GM21526 (cell line): ENCODE measurements around the gene PGF.

Source experiments
- ATAC-seq: cut with Tn5 transposase; IDR thresholded peaks from one replicate; pipeline ENCODE4 v1.9.1; 2021; ENCODE audit warnings: moderate library complexity; ENCODE audit not compliant: unreplicated experiment, low FRiP score

The PGF gene

DNA sequence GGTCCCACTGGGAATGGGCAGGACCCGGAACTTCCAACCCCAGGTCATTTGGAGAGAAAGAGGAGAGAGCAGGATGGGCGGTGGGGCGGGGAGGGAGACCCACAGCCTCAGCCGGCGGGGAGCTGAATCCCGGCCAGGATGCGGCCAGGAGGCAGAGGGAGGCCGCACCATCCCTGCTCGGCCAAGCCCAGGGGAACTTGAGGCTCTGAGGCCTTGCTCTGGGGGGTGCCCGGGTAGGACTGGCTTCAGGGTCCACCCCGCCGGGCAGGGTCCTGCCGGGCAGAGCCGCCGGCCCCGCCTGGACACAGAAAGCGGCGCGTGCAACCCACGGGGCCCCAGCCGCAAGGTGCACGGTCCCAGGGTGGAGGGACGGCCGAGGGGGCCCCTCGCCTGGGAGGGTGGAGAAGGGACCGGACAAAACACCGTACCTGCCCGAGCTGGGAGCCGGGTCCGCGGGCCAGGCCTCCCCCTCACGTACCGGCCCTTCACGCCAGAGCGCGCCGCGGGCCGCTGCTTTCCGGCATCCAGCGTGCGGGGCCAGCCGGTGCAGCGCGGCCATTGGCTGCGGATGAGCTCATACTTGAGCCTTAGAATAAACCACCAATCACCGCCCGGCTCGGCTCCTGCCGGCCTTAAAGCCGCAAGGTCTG is 32.5 kb downstream of the PGF start, which contains the start of gene RPS6KL1:
Gene RPS6KL1, minus strand, starts transcription at position 509 of the 650 bp plus-strand sequence. CDS start 1,719 bp downstream, outside the sequence.
- ATAC-seq: peak; percentile 93

DNA sequence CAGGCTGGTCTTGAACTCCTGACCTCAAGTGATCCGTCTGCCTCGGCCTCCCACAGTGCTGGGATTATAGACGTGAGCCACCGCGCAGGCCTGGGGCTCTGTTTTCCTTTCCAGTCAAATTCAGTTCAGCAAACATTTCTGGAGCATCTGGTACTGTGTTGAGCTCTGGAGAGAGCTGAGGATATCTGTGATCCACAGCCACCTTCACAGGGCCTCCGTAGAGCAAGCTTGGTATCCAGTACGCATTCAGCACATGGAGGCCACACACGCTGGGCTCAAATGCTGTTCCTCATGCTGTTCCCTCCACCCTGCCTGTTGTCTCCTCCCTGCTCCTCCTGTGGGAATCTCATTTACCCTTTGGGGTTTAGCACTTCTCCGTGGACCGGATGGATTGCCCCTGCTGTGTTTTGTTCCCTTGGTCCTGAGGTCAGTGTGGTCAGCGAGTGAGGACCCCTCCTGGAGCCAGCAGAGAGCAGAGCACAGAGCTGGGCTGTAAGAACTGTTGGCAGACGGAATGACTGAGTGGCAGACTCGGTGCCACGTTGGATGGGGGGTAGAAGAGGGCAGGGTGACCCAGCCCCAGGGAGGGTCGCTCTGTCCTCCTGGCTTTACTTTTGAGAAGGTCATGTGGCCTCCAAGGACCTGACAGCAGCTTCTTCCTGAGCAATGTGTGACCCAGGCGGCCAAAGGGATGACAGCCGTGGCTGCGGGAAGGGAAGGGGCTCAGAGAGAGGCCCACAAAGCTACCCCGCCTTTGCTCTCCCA is 33.2 kb downstream of the PGF start:
- ATAC-seq: no peak

DNA sequence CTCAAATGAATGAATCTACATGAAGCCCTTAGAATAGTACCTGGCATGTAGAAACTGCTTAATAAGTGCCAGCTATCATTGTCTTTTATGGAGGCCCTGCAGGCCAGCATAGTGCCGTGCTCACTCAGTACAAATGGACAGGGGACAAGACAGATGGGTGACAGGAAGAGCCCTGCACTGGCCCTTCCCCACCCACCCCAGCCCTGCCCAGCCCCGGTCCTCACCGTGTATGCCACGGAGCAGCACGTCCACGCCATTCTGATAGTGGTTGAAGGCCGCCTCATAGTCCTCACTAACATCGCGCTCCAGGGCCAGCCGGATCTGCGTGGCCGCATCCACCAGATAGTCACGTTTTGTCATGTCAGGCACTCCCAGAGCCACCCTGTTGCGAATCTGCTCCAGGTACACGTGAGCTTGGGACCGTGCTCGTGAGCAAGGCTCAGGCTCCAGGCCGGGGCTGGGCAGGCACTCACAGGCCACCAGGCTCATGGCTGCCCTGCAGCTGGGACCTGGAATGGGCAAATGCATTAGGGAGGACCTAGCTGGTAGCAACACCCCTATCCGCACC is 34.3 kb downstream of the PGF start:
- no peak for ATAC-seq

- ATAC-seq: no peak
These were observed 35.1 kb downstream of the PGF start for GRCh38 chr14:74920281-74920680.

DNA sequence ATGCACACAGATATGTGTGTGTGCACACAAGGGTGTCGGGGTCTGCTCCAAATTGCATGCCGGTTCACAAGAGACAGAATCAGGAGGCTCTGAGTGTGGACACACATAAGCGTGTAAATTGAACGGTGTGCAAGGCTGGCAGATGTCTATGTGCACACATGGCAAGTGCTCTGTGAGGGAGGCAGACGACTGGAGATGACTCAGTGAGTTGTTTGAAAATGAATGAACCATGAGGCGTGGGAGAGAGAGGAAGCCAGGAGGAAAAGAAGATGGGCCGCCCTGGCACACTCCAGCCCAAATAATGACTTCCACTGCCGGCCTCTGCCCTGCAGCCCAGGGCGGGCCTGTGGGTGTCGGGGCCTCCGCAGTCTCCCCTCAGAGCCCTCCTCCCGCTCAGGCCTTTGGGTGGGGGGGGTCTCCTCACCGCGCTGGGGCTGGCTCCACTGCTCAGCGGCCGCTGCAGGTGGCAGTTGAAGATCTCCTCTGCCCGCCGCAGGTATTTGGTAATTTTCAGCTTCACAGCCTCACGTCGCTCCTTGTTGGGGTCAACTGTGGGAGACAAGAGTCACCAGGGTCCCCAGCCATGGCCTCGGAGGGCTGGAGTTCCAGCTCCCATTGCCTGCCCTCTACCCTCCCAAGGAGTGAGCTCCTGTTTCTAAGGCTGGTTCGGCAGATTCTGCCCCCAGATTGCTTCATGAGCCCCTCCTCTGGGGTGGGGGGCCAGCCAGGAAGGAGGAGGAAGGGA is 35.8 kb downstream of the PGF start:
- no peak for ATAC-seq

DNA sequence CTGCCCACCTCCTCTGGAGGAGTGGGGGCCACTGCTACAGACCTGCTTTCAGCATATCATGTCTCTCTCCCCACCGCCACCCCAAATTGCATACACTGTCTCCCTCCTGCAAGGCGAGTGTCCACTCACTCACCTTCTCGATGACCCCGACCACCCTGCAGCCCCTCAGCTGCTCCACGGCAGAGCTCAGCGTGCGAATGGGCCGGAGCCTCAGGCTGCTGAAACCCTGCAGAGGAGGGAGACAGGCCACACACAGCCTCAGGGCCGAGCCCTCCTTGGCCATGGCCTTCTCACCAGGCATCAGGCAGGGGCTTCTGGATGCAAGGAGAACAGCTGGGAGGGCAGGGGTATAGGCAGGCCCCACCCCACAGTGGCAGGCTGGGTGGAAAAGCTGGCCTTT is 37.0 kb downstream of the PGF start:
- ATAC-seq: no peak

GRCh38 chr14:74917646-74918081 is 37.7 kb downstream of the PGF start:
- no peak for ATAC-seq

GRCh38 chr14:74917178-74917543 is 38.2 kb downstream of the PGF start:
- no peak for ATAC-seq

GRCh38 chr14:74915826-74916225 is 39.6 kb downstream of the PGF start:
- ATAC-seq: no peak

DNA sequence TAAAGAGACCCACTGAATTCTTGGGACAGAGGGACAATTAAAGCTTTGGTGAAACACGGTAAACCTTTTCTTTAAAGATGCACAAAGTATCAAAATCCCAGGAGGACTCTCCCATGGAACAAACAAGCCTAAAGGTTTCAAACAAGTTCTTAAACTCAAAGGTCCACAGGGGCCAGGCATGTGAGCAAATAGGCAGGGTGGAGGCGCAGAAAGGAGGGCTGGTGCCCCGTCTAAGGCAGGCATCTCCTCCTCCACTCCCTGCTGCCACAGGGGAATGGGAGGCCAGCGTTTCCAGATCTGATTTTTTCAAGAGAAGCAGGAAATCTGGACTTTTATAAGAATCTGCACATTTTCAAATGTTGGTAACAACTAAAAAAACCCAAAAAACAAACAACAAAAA is 40.0 kb downstream of the PGF start:
- no peak for ATAC-seq

- no peak for ATAC-seq
These were observed 41.3 kb downstream of the PGF start for GRCh38 chr14:74913986-74914573.

DNA sequence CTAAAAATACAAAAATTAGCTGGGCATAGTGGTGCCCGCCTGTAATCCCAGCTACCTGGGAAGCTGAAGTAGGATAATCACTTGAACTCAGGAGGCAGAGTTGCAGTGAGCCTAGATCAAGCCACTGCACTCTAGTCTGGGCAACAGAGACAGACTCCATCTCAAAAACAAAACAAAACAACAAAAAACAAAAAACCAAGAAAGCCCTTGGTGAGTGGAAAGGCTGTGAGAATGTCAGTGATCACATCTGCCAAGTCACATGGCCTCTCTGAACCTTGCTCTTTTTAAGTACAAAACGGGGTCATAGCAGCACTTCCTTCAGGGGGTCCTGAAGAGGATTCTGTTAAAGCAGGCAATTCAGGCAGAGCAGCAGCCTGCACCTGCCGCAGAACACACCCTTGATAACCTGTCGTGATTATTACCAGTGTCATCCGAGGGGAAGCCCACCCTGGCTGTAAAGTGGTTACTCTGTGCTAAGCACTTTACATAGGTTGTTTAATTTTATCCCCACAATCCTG is 41.9 kb downstream of the PGF start:
- ATAC-seq: no peak

- no peak for ATAC-seq
These were observed 42.6 kb downstream of the PGF start for GRCh38 chr14:74912801-74913200.

DNA sequence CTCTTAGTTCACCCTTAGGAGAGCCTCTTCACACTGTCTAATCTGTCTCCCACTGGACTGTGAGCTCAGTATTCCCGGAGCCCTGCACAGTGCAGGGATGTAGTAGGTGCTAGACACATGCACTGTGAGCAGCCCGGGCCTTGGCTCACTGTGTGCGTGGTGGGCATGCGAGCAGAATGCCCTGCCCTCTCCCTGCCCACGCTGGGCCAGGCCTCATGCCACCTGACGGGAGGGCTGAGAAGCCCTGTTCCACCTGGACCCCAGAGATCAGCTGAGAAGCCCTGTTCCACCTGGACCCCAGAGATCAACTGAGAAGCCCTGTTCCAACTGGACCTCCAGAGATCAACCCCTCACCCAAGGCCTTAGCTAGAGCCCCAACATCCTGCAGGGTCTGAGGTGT is 43.3 kb downstream of the PGF start:
- no peak for ATAC-seq

DNA sequence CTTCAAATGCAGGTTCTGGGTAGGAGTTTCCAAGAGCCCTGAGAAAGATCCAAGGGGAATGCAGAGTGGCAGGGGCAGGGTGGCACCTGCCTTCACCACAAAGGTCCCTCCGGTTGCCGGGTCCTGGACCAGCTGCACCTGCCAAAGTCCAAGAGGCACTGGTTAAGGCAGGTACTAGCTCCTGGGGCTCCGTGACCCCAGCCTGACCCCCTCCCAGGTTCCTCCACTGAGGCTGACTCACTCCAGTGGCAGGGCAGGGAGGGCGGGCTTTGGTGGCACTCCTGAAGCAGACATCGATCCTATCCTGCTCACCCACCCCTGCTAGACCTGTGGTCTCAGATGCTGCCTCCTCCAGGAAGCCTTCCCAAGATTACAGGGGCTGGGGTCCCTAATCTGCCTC is 43.7 kb downstream of the PGF start:
- no peak for ATAC-seq

GRCh38 chr14:74911221-74911620 is 44.2 kb downstream of the PGF start:
- ATAC-seq: no peak

DNA sequence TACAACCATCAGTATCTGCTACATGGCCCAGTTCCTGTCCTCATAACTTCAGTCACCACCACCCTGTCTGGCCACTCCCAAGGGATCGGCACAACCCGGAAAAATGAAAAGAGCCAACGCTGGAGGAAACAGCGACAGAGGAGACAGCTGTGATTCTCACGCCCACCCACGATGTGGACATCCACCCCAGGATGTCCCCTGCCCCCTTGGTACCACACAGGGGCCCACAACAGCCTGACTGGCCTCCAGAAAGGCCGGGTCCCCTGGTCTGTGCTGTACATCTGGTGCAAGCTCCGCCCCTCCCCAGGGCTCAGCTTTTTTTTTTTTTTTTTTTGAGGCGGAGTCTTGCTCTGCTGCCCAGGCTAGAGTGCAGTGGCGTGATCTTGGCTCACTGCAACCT is 44.8 kb downstream of the PGF start:
- no peak for ATAC-seq

DNA sequence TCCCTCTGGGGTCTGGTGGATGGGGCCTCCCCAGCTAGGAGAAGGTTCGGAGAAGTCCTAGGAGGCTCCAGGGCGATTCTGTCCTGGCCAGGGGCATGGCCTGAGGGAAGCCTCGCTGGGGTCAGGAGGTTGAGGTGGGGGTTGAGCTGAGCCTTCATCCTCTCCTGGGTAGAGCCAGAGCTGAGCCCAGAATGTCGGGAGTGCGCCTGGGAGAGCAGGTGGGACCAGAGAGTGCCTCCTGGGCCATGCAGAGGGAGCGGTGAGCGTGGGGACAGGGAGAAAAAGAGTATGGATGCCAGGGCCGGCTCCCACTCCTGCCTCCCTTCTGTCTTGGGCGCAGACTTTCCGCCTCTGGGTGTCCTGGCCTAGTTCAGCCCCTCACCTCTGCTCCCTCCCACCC is 45.5 kb downstream of the PGF start:
- no peak for ATAC-seq

GRCh38 chr14:74909501-74909900 is 45.9 kb downstream of the PGF start:
- no peak for ATAC-seq

DNA sequence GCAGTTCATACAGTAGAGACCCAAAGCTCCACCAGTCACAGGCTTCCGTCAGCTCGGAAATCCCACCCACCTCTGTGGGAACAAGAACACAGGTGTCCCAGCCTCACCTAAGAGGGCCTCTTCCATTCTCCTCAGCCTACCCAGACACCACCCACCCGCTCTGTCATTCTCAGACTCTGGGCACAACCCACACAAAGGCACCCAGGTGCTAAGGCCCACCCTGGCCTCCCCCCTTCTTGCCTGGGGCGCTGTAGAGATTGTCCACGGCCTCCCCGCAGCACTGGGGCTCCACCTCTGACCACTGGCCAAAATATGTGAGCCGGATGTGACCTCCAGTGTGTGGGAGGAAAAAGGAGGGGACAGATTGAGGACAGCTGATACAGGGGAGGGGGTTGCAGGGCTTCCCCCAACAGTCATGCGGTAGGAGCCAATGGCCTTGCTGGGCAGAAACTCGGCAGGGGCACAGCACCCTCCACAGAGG is 46.5 kb downstream of the PGF start:
- no peak for ATAC-seq
